ENCODE results near the gene GRPR.

DNA sequence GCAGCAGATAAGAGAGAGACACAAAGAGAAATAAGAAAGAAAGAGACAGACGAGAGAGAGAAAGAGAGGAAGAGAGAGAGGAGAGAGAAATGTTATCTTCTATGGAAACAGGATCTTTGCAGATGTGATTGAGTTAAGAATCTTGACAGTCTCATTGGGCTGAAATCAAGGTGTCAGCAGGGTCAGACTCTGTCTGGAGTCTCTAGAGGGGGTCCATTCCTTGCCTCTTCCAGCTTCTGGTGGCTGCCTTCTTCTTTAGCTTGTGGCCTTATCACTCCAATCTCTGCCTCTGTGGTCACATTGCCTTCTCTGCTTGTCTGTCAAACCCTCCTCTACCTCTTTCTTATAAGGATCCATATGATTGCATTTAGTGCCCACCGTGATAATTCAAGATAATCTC is 21.8 kb upstream of the GRPR start:
- TF ChIP-seq, protein P1, sequence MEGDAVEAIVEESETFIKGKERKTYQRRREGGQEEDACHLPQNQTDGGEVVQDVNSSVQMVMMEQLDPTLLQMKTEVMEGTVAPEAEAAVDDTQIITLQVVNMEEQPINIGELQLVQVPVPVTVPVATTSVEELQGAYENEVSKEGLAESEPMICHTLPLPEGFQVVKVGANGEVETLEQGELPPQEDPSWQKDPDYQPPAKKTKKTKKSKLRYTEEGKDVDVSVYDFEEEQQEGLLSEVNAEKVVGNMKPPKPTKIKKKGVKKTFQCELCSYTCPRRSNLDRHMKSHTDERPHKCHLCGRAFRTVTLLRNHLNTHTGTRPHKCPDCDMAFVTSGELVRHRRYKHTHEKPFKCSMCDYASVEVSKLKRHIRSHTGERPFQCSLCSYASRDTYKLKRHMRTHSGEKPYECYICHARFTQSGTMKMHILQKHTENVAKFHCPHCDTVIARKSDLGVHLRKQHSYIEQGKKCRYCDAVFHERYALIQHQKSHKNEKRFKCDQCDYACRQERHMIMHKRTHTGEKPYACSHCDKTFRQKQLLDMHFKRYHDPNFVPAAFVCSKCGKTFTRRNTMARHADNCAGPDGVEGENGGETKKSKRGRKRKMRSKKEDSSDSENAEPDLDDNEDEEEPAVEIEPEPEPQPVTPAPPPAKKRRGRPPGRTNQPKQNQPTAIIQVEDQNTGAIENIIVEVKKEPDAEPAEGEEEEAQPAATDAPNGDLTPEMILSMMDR (conservative IDR thresholded peaks at IDR 0.05 in 1 of 2, IDR thresholded peaks at IDR 0.05 in 1 of 2; ENCODE audit: low read depth in 1 of 2, low read length in 2 of 2) = no peak
- no peak for TF ChIP-seq EZH2 (IDR thresholded peaks at IDR 0.05; ENCODE audit: low read length, missing control alignments)
